Spleen (tissue), 7 donors: ENCODE measurements around the gene TSHZ3.

Experiments used
- POLR2AphosphoS5 ChIP-seq, 3 donors: sonication (generic); formaldehyde crosslinking; IDR thresholded peaks; one replicate each; pipeline ENCODE4 v1.5.1; 2017; ENCODE audit warnings: antibody characterized with exemption in 3 of 3
- TF ChIP-seq, protein P1 (sequence below), 11 experiments: fragments of 200-600 bp in 7 of 11; fragments of 450-650 bp in 4 of 11; sonication (generic) in 4 of 11; IDR thresholded peaks in 8 of 11; conservative IDR thresholded peaks in 3 of 11; 1 replicate in 7 of 11; 2 replicates in 4 of 11; pipeline versions ENCODE4 v1.4.0 to v1.8.0; 2016 to 2021; ENCODE audit warnings: antibody characterized with exemption in 11 of 11, inconsistent platforms in 4 of 11, mild to moderate bottlenecking in 1 of 11
- donor health status: DM: no; HTN: no; CAD: no; lungs with moderate emphysema.
- donor health status: DM: no; HTN: no; CAD: no.
- donor health status: DM: no; HTN: no; CAD: no.

DNA sequence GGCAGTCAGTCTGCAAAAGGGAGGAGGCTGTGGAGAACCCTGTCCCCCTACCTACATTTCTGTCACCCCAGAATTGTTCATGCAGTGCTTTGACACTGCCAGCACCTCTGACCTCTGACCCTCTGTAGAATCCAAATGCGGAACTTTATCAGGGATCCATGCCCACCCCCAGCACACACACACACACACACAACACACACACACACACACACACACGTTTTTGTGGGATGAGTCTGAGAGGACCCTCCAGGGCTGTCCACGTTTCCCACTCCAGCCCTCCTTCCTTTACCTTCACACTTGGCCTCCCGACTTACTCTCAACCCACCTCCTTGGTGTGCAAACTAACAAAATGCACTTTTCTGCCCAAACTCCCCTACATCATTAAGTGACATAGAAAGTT lies 42.3 kb upstream of the TSHZ3 start:
- TF ChIP-seq, protein P1, sequence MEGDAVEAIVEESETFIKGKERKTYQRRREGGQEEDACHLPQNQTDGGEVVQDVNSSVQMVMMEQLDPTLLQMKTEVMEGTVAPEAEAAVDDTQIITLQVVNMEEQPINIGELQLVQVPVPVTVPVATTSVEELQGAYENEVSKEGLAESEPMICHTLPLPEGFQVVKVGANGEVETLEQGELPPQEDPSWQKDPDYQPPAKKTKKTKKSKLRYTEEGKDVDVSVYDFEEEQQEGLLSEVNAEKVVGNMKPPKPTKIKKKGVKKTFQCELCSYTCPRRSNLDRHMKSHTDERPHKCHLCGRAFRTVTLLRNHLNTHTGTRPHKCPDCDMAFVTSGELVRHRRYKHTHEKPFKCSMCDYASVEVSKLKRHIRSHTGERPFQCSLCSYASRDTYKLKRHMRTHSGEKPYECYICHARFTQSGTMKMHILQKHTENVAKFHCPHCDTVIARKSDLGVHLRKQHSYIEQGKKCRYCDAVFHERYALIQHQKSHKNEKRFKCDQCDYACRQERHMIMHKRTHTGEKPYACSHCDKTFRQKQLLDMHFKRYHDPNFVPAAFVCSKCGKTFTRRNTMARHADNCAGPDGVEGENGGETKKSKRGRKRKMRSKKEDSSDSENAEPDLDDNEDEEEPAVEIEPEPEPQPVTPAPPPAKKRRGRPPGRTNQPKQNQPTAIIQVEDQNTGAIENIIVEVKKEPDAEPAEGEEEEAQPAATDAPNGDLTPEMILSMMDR (IDR thresholded peaks at IDR 0.05 in 8 of 11, conservative IDR thresholded peaks at IDR 0.05 in 3 of 11): no peak
- TF ChIP-seq POLR2AphosphoS5 (IDR thresholded peaks at IDR 0.05): no peak
